Fibroblast of the aortic adventitia (primary cell): ENCODE data around the gene DGKD. TPM values are rescaled to one million over a fixed set of nuclear protein-coding genes. Genes with fewer than 3 reads are reported as not detected.

Source experiments
- small RNA-seq: library from RNA; depleted of rRNA; stranded (forward); fragments of <200 nt; gene quantifications from one replicate; pipeline ENCODE3, GENCODE V24; 2012
- total RNA-seq: library from RNA; depleted of rRNA; stranded (reverse); fragments of >200 nt; gene quantifications from 2 replicates; pipeline ENCODE4 v1.2.3, GENCODE V29; 2012; ENCODE audit warnings: low replicate concordance

The DGKD gene
- total RNA-seq, 1 donor = 4.1 TPM

Small RNA genes lying within 50 kb of the gene (small RNA-seq; reads per million reads assigned to genes)
- not detected for gene RF00019

Other genes with a start within 250 kb of the DGKD start
- gene ATG16L1, start 102.8 kb upstream of the DGKD start, total RNA-seq = 28.6 and 53.1 TPM in 2 replicates
- not detected in 2 replicates for gene SAG, start 46.7 kb upstream of the DGKD start, total RNA-seq
- gene USP40, start 212.3 kb downstream of the DGKD start, total RNA-seq = 40.2 and 75.5 TPM in 2 replicates